Left renal cortex interstitium (tissue), 4 donors: Measurements from ENCODE around the gene MS4A4A. TPM values are rescaled to one million over a fixed set of nuclear protein-coding genes. Genes with fewer than 3 reads are reported as not detected.
"Not testable (repeated sequence)": the region's sequence is repeated elsewhere in the genome, so short reads cannot be mapped to it uniquely, and the experiment has no call there.

ENCODE experiments used
- DNase-seq, 4 donors: peaks; one replicate each; pipeline ENCODE4 v3.0.0-alpha.2; 2013; ENCODE audit warnings: low read depth in 4 of 4, low spot score in 2 of 4, missing footprints in 1 of 4
- polyA plus RNA-seq, 4 donors: library from polyadenylated mRNA; unstranded; fragments of 120-200 nt; gene quantifications; one replicate each; pipeline ENCODE4 v1.2.1, GENCODE V29; 2013; ENCODE audit not compliant: insufficient read length in 4 of 4

MS4A4A gene
- 1 to 10 TPM; 4.6 to 7.8 (median 6.3) TPM for polyA plus RNA-seq

- no peak for DNase-seq
Observed at GRCh38 chr11:60280412-60280811, at the start of gene MS4A4A. Gene MS4A4A, plus strand, starts transcription at chr11:60280666. Its CDS starts 10 bp downstream, at chr11:60280676.

DNA sequence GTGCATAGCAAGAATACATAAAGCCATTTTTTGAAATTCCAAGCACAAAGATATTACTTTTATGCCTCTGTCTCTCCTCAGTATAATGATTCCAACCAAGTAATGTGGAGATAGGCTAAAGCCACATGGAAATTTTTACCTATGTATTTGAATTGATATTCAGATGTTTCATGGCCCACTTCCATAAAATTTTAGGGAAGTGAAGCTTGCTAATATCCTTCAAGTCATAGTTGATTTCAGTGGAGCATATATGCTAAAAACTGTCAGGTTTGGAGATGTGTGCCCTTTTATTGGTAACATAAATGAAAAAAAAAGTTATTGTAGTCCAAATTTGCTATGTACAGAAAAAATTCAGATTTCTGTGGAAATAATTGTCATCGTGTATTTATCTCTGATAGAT, 49.8 kb upstream of the MS4A4A start:
- DNase-seq, result no peak

DNA sequence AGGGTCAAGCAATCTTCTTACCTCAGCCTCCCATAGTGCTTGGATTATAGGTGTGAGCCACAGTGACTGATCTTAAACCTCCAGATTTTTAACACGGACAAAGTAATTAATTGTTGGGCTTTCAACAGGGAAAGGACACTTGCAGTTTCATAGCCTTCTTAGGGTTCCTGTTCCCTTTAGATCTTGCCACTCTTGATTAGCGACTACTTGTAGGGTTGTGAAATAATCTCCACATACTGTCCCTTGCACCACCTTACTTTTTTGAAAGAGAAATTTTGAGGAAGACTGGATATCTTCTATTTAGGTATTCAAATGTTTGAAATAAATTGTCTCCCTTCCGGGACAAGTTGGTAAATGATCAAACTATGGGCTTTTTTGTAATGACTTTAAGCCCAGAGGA, 45.1 kb upstream of the MS4A4A start:
- no peak for DNase-seq

GRCh38 chr11:60240662-60241061, 39.8 kb upstream of the MS4A4A start:
- no peak for DNase-seq

- no peak for DNase-seq
Observed at GRCh38 chr11:60241786-60242185, 38.7 kb upstream of the MS4A4A start.

GRCh38 chr11:60242740-60243239, 37.7 kb upstream of the MS4A4A start, which contains the start of gene MS4A4E:
Gene MS4A4E, minus strand, starts transcription at chr11:60243137. Its CDS starts 13,082 bp downstream, at chr11:60230055.
- no peak for DNase-seq

- DNase-seq, result peak in 2 of 4 donors; percentile 4 to 13
Observed at GRCh38 chr11:60251485-60252212, 28.8 kb upstream of the MS4A4A start.

- DNase-seq, result no peak
Observed at GRCh38 chr11:60252213-60253108, 28.0 kb upstream of the MS4A4A start.

DNA sequence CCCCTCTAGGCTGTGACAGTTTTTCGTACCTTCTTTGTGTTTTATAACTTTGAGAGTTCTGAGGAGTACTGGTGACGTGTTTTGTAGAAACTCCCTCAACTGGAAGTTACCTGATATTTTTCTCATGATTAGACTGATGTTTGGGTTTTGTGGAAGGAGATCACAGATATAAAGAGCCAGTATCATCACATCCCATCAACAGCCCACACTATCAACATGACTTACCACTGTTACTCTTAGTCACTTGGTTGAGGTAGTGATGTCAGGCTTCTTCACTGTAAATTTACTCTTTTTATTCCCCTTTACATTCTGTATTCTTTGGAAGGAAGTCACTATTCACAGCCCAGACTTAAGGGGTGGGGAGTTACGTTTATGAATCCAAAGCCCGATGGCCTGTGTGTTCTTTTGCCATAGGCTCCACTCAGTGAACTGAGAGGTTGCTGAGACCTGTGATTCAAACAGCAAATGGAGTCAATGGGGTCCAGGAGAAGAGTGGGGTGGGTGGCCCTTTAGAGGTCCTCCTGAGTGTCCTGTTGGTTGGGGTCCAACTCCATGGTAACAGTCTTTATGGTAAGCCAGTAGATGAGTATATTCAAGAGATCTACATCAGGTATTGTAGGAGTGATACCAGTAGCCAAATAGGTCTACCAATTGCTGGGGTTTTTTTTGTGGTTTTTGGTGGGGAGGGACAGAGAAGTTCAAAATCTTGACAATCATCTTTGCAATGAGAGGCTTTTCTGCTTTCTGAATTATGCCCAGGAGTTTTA, 22.3 kb upstream of the MS4A4A start:
- DNase-seq, result no peak

DNA sequence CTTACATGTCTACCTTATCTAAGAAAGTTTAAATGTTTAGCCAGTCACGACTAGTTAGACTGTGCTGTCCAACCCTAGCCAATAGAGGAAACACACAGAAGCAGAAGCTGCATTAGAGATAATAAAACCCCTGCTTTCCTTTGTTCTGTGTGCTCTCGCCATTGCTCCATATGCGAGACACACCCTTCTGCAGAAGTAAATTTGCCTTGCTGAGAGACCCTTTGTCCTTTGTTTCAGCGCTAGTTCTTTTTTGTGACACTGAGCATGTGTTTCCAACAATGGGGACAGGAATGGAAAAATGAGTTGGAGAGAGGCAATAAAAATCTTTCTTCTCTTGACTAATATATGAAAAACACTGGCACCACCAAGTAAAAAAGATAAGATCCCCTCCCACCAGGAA, 19.5 kb upstream of the MS4A4A start:
- no peak for DNase-seq

GRCh38 chr11:60263402-60263801, 17.1 kb upstream of the MS4A4A start:
- DNase-seq, result no peak

DNA sequence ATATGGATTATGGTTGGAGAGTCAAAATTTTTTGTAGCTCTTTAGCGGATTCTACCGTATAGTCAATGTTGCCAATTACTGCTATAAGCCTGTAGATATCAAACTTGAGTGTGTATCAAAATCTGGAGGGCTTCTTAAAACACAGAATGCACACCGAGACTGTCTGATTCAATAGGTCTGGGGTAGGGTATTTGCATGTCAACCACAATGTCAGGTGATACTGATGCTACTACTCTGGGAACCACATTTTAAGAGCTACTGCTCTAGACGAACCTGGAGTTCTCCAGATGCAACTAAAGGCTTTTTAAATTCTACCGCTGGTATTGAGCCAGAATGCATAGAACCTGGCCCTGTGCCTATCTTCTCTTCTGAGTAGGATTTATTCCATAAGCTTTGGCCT, 15.8 kb upstream of the MS4A4A start:
- DNase-seq, result no peak

- DNase-seq, result peak in 2 of 4 donors; percentile 1 to 4
Observed at GRCh38 chr11:60265373-60266214, 14.9 kb upstream of the MS4A4A start.

DNA sequence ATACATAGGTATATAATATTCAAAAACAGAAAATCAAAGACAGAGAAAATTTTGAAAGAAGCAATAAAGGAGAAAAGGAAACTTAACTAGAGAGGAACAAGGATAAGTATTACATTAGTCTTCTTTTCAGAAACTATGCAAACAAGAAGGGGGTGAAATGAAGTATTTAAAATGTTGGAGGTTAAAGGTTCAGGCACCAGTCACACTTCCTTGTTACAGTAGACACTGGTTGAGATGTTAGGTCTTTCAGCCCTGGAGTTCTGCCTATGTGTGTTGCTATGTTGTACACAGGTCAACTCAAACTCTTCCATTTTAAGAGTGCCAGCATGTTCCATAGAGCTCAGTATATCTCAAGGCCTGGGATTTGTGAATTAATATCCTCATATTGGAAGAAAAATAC, 6.0 kb upstream of the MS4A4A start:
- no peak for DNase-seq

- DNase-seq, result no peak
Observed at GRCh38 chr11:60281485-60281884, 1.0 kb downstream of the MS4A4A start.

- DNase-seq, result no peak
Observed at GRCh38 chr11:60282286-60282685, 1.8 kb downstream of the MS4A4A start.

- DNase-seq, result not testable (repeated sequence)
Observed at GRCh38 chr11:60285411-60286126, 5.1 kb downstream of the MS4A4A start.

DNA sequence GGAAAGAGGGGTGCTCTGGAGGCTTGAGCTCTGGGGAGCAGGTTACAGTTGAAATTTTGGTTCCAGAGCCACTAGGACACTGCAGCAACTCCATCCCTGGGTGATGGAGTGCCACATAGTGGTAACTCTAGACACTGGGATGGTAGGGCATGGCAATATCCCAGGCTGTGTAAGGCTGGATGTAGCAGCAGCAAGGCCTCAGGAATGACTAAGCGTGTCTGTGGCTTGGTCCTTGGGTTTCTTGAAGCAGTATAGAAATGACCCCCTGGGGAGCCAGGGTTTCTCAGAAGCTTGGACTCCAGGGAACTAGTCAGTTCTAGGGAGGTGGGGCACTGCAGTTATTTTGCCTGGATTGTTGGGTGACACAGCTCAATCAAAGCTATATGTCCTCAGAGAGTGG, 8.1 kb downstream of the MS4A4A start:
- DNase-seq, result no peak

DNA sequence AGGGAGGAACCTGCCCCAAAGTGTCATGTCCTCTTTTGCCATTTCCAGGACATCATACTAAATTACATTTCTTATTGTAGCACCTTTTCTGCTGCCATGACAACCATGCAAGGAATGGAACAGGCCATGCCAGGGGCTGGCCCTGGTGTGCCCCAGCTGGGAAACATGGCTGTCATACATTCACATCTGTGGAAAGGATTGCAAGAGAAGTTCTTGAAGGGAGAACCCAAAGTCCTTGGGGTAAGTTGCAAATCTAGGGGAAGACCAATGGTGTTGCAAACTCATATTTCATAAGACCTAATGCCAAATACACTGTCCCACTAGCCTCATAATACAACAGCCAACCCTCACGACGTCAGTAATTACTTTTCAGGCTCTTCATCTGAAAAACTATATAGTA, 11.7 kb downstream of the MS4A4A start:
- no peak for DNase-seq
